ENCODE measurements around the gene ERC2. TPM values are rescaled to one million over a fixed set of nuclear protein-coding genes. Genes with fewer than 3 reads are reported as not detected.

ERC2 gene
- total RNA-seq, 2 donors from 2014 or later: 16.1 to 22.8 TPM

DNA sequence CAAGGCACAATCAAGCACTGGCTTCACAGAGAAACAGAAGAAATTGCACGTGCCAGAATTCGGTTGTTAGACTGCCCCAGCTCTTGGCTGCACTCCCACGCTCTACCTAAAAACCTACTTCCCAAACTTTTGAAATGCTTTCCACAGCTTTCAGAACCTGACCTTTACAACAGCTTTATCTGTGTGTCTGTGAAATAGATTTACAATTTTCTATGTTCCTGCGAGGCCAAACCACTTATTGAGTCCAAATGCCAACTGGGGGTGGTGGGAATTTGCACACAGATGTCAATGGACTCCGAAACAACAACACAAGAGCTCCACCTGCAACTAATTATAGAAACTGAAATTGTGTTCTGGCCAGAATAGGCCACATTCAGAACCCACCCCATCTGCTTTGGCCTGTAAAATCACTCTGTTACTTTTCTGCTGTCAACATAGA is 44.6 kb downstream of the ERC2 start:
- 92 to 100% methylated on average over 2 to 5 of the region's 5 CpGs for WGBS, 2 experiments (ENCODE audit: insufficient coverage in 1 of 2, insufficient read length in 1 of 2)

DNA sequence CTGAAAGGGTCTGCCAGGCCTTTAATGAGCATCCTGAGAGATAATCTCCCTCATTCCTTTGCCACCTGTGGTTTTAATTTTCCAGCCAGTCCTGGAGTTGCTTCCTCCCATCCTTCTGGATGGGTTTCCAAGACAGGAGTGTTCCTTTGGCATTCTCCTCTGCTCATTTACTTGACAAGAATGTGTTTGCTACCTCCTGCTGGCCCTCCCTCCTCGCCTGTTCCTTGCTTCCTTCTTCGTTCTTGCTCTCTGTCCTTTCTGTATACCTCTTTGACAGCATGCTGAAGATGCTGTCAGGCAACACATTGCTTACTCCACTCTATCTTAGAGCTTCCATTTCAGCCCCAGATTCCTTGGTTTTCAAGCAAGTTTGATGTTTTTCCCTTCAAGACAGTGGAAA is 46.0 kb downstream of the ERC2 start:
- Histone ChIP-seq H3K4me1 (ENCODE audit: control insufficient read depth, insufficient read depth, low read length) (no peaks in the 10 kb centered on the region), H3K4me3 (ENCODE audit: low read length) (no peak overlapping the region), H3K9me3 (ENCODE audit: control insufficient read depth, low read length) (no peaks in the 10 kb centered on the region), H3K36me3 (ENCODE audit: control insufficient read depth, insufficient read depth, low read length) (peaks cover 5% of the 10 kb centered on the region), H3K9ac (ENCODE audit: extremely low read depth, low read length, poor library complexity, severe bottlenecking) (no peak overlapping the region), H3K27ac (ENCODE audit: low read depth, low read length) (no peak overlapping the region), H3K27me3 (ENCODE audit: control insufficient read depth, insufficient read depth, low read length, poor library complexity, severe bottlenecking) (no peaks in the 10 kb centered on the region)
- 64 to 68% methylated on average over 2 of the region's 2 CpGs for WGBS, 2 experiments (ENCODE audit: insufficient coverage in 1 of 2, insufficient read length in 1 of 2)
- Mint-ChIP-seq H3K9me3 (no peaks in the 10 kb centered on the region), H3K4me3 (no peak overlapping the region), H3K36me3 (ENCODE audit: low read depth) (peaks cover 15% of the 10 kb centered on the region), H3K27ac (no peak overlapping the region), H3K27me3 (ENCODE audit: insufficient read depth) (no peaks in the 10 kb centered on the region), H3K4me1 (peaks cover 2% of the 10 kb centered on the region)
- DNase-seq: no peak
- TF ChIP-seq, protein P1, sequence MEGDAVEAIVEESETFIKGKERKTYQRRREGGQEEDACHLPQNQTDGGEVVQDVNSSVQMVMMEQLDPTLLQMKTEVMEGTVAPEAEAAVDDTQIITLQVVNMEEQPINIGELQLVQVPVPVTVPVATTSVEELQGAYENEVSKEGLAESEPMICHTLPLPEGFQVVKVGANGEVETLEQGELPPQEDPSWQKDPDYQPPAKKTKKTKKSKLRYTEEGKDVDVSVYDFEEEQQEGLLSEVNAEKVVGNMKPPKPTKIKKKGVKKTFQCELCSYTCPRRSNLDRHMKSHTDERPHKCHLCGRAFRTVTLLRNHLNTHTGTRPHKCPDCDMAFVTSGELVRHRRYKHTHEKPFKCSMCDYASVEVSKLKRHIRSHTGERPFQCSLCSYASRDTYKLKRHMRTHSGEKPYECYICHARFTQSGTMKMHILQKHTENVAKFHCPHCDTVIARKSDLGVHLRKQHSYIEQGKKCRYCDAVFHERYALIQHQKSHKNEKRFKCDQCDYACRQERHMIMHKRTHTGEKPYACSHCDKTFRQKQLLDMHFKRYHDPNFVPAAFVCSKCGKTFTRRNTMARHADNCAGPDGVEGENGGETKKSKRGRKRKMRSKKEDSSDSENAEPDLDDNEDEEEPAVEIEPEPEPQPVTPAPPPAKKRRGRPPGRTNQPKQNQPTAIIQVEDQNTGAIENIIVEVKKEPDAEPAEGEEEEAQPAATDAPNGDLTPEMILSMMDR (conservative IDR thresholded peaks at IDR 0.05): no peak

More for the DNA sequence above, 44.6 kb downstream of the ERC2 start:
- Mint-ChIP-seq H3K4me1 (peaks cover 2% of the 10 kb centered on the region), H3K27ac (no peak overlapping the region), H3K4me3 (no peak overlapping the region), H3K36me3 (ENCODE audit: low read depth) (peaks cover 20% of the 10 kb centered on the region), H3K9me3 (no peaks in the 10 kb centered on the region), H3K27me3 (ENCODE audit: insufficient read depth) (no peaks in the 10 kb centered on the region)
- H3K9me3 ChIP-seq (ENCODE audit: control insufficient read depth, low read length): no peaks in the 10 kb centered on the region
- no peak overlapping the region for H3K4me3 ChIP-seq (ENCODE audit: low read length)
- H3K4me1 ChIP-seq (ENCODE audit: control insufficient read depth, insufficient read depth, low read length): no peaks in the 10 kb centered on the region
- H3K27me3 ChIP-seq (ENCODE audit: control insufficient read depth, insufficient read depth, low read length, poor library complexity, severe bottlenecking): no peaks in the 10 kb centered on the region
- DNase-seq: no peak
- H3K9ac ChIP-seq (ENCODE audit: extremely low read depth, low read length, poor library complexity, severe bottlenecking): no peak overlapping the region
- H3K27ac ChIP-seq (ENCODE audit: low read depth, low read length): no peak overlapping the region
- H3K36me3 ChIP-seq (ENCODE audit: control insufficient read depth, insufficient read depth, low read length): peaks cover 5% of the 10 kb centered on the region
- TF ChIP-seq, protein P1 (conservative IDR thresholded peaks at IDR 0.05): no peak

DNA sequence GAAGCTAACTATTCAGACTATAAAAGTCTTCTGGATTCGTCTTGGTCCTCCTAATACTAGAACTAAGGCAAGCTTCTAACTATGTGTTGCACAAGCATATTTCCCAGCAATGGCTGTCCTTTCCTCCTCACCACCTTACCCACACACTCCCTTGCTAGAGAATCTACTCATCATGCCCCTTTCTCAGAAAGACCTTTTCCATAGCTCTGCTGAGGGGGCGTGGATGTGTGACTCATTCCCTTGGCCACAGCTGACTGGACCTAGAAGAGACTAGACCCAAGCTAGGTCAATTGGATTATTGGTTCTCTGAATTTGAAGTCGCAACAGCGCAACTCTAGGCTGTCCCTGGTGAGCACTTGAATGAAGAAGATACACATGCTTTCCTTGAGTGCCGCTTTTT is 47.1 kb downstream of the ERC2 start:
- 92 to 95% methylated on average over 4 to 5 of the region's 5 CpGs for WGBS, 2 experiments (ENCODE audit: insufficient coverage in 1 of 2, insufficient read length in 1 of 2)
- H3K27me3 ChIP-seq (ENCODE audit: control insufficient read depth, insufficient read depth, low read length, poor library complexity, severe bottlenecking): no peaks in the 10 kb centered on the region

More for the DNA sequence above, 47.1 kb downstream of the ERC2 start:
- Histone ChIP-seq H3K36me3 (ENCODE audit: control insufficient read depth, insufficient read depth, low read length) (no peaks in the 10 kb centered on the region), H3K9me3 (ENCODE audit: control insufficient read depth, low read length) (no peaks in the 10 kb centered on the region), H3K4me3 (ENCODE audit: low read length) (no peak overlapping the region), H3K9ac (ENCODE audit: extremely low read depth, low read length, poor library complexity, severe bottlenecking) (no peak overlapping the region), H3K27ac (ENCODE audit: low read depth, low read length) (no peak overlapping the region), H3K4me1 (ENCODE audit: control insufficient read depth, insufficient read depth, low read length) (no peaks in the 10 kb centered on the region)
- DNase-seq: no peak
- TF ChIP-seq, protein P1 (conservative IDR thresholded peaks at IDR 0.05): no peak
- no peak overlapping the region for H3K4me3 Mint-ChIP-seq
- no peak overlapping the region for H3K27ac Mint-ChIP-seq
- peaks cover 2% of the 10 kb centered on the region for H3K4me1 Mint-ChIP-seq
- no peaks in the 10 kb centered on the region for H3K27me3 Mint-ChIP-seq (ENCODE audit: insufficient read depth)
- H3K36me3 Mint-ChIP-seq (ENCODE audit: low read depth): peaks cover 7% of the 10 kb centered on the region
- H3K9me3 Mint-ChIP-seq: no peaks in the 10 kb centered on the region
